GM12872 (cell line): ENCODE measurements around the gene ANKIB1.

Experiments
- CTCF ChIP-seq: IDR thresholded peaks from 3 replicates; pipeline ENCODE4 v1.5.1; 2011; ENCODE audit warnings: low read depth, mild to moderate bottlenecking, low read length, moderate library complexity; ENCODE audit not compliant: insufficient read depth

Gene ANKIB1

GRCh38 chr7:92354214-92354613 is 108.4 kb downstream of the ANKIB1 start:
- no peak for TF ChIP-seq CTCF

GRCh38 chr7:92356406-92356805 is 110.6 kb downstream of the ANKIB1 start:
- no peak for TF ChIP-seq CTCF

GRCh38 chr7:92357260-92357659 is 111.5 kb downstream of the ANKIB1 start:
- TF ChIP-seq CTCF: no peak

GRCh38 chr7:92359801-92360200 is 114.0 kb downstream of the ANKIB1 start:
- TF ChIP-seq CTCF: no peak

- no peak for TF ChIP-seq CTCF
These were observed 114.6 kb downstream of the ANKIB1 start for GRCh38 chr7:92360387-92360786.

GRCh38 chr7:92362131-92362530 is 116.4 kb downstream of the ANKIB1 start:
- TF ChIP-seq CTCF: no peak

GRCh38 chr7:92366730-92367129 is 121.0 kb downstream of the ANKIB1 start:
- no peak for TF ChIP-seq CTCF

- TF ChIP-seq CTCF: no peak
These were observed 123.0 kb downstream of the ANKIB1 start for GRCh38 chr7:92368741-92369140.
